HEK293T (cell line): ENCODE results near the gene DKC1.

Experiments
- BHLHE40 ChIP-seq: fragments of 450-650 bp; IDR thresholded peaks from 2 replicates; pipeline ENCODE4 v1.6.1; 2016; ENCODE audit warnings: mild to moderate bottlenecking, moderate library complexity, borderline replicate concordance
- FOXK2 ChIP-seq: fragments of 450-650 bp; IDR thresholded peaks from 2 replicates; pipeline ENCODE4 v1.6.1; 2016; ENCODE audit warnings: mild to moderate bottlenecking
- FOXM1 ChIP-seq: fragments of 450-650 bp; IDR thresholded peaks from 2 replicates; pipeline ENCODE4 v1.6.1; 2017; ENCODE audit warnings: mild to moderate bottlenecking, borderline replicate concordance
- NFRKB ChIP-seq: fragments of 450-650 bp; IDR thresholded peaks from 2 replicates; pipeline ENCODE4 v1.6.1; 2016; ENCODE audit warnings: mild to moderate bottlenecking, moderate library complexity
- SP1 ChIP-seq: fragments of 450-650 bp; IDR thresholded peaks from 2 replicates; pipeline ENCODE4 v1.6.1; 2017
- SUZ12 ChIP-seq: fragments of 450-650 bp; IDR thresholded peaks from 2 replicates; pipeline ENCODE4 v1.6.1; 2016; ENCODE audit warnings: mild to moderate bottlenecking
- TARDBP ChIP-seq: fragments of 450-650 bp; IDR thresholded peaks from 2 replicates; pipeline ENCODE4 v1.6.1; 2016

DNA sequence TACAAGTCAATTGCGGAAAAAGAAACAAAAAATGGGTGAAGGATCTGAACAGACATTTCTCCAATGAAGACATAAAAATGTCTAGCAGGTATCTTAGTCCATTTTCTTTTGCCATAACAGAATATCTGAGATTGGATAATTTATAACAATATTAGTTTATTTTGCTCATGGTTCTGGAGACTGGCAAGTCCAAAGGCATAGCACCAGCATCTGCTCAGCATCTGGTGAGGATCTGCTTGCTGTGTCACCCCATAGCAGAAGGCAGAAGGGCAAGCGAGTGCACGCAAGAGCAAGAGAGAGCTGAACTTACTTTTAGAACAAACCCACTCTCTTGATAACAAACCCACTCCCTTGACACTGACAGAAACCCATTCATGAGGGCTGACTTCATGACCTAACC lies 41.5 kb upstream of the DKC1 start:
- TF ChIP-seq SUZ12 = no peak
- no peak for TF ChIP-seq TARDBP
- TF ChIP-seq SP1 = no peak
- no peak for TF ChIP-seq BHLHE40
- TF ChIP-seq FOXK2 = no peak
- no peak for TF ChIP-seq FOXM1
- no peak for TF ChIP-seq NFRKB
